ENCODE measurements around the gene CROCC2.

GRCh38 chr2:240913810-240914644 lies 7.9 kb downstream of the CROCC2 start:
- TF ChIP-seq, protein P1, sequence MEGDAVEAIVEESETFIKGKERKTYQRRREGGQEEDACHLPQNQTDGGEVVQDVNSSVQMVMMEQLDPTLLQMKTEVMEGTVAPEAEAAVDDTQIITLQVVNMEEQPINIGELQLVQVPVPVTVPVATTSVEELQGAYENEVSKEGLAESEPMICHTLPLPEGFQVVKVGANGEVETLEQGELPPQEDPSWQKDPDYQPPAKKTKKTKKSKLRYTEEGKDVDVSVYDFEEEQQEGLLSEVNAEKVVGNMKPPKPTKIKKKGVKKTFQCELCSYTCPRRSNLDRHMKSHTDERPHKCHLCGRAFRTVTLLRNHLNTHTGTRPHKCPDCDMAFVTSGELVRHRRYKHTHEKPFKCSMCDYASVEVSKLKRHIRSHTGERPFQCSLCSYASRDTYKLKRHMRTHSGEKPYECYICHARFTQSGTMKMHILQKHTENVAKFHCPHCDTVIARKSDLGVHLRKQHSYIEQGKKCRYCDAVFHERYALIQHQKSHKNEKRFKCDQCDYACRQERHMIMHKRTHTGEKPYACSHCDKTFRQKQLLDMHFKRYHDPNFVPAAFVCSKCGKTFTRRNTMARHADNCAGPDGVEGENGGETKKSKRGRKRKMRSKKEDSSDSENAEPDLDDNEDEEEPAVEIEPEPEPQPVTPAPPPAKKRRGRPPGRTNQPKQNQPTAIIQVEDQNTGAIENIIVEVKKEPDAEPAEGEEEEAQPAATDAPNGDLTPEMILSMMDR (conservative IDR thresholded peaks at IDR 0.05): peak; percentile 95
- TF ChIP-seq ZFX (IDR thresholded peaks at IDR 0.05): no peak; the same call in 1 of the 2 replicates
